HG03354 (cell line): Measurements from ENCODE around the gene RBM12.

ENCODE experiments used
- ATAC-seq: cut with Tn5 transposase; IDR thresholded peaks from one replicate; pipeline ENCODE4 v1.9.1; 2021; ENCODE audit warnings: mild to moderate bottlenecking; ENCODE audit not compliant: unreplicated experiment, poor library complexity, severe bottlenecking

The RBM12 gene

GRCh38 chr20:35657271-35657670 is 7.4 kb downstream of the RBM12 start:
- no peak for ATAC-seq

- no peak for ATAC-seq
These were observed 10.3 kb downstream of the RBM12 start for GRCh38 chr20:35654415-35654814.

GRCh38 chr20:35653893-35654292 is 10.8 kb downstream of the RBM12 start:
- ATAC-seq, result no peak

GRCh38 chr20:35653430-35653734 is 11.3 kb downstream of the RBM12 start:
- ATAC-seq, result no peak

GRCh38 chr20:35652641-35653429 is 11.9 kb downstream of the RBM12 start:
- ATAC-seq, result no peak

- no peak for ATAC-seq
These were observed 12.7 kb downstream of the RBM12 start for GRCh38 chr20:35651958-35652357.

- ATAC-seq, result no peak
These were observed 14.1 kb downstream of the RBM12 start for GRCh38 chr20:35650632-35651031.

- no peak for ATAC-seq
These were observed 15.9 kb downstream of the RBM12 start for GRCh38 chr20:35648836-35649235.

GRCh38 chr20:35644806-35645205 is 19.9 kb downstream of the RBM12 start:
- no peak for ATAC-seq

GRCh38 chr20:35643045-35643444 is 21.7 kb downstream of the RBM12 start:
- no peak for ATAC-seq

- ATAC-seq, result no peak
These were observed 23.0 kb downstream of the RBM12 start for GRCh38 chr20:35641743-35642142.

GRCh38 chr20:35640724-35641123 is 24.0 kb downstream of the RBM12 start:
- ATAC-seq, result no peak

GRCh38 chr20:35638751-35639150 is 25.9 kb downstream of the RBM12 start:
- ATAC-seq, result no peak

- ATAC-seq, result no peak
These were observed 27.4 kb downstream of the RBM12 start for GRCh38 chr20:35637276-35637675.

GRCh38 chr20:35636095-35636494 is 28.6 kb downstream of the RBM12 start:
- no peak for ATAC-seq

GRCh38 chr20:35635652-35636051 is 29.0 kb downstream of the RBM12 start:
- ATAC-seq, result no peak

GRCh38 chr20:35632539-35633115 is 32.1 kb downstream of the RBM12 start:
- ATAC-seq, result no peak

- no peak for ATAC-seq
These were observed 34.1 kb downstream of the RBM12 start for GRCh38 chr20:35630636-35631035.

GRCh38 chr20:35629427-35630145 is 35.1 kb downstream of the RBM12 start:
- no peak for ATAC-seq

GRCh38 chr20:35627121-35627520 is 37.6 kb downstream of the RBM12 start:
- ATAC-seq, result no peak

- ATAC-seq, result no peak
These were observed 38.2 kb downstream of the RBM12 start for GRCh38 chr20:35626386-35627001.
